HepG2 (cell line): ENCODE measurements around the gene MFSD11. TPM values are rescaled to one million over a fixed set of nuclear protein-coding genes. Genes with fewer than 3 reads are reported as not detected.

ENCODE experiments used
- EEA1 ChIP-seq: sonication (generic); formaldehyde crosslinking; IDR thresholded peaks from 2 replicates; pipeline ENCODE4 v1.5.1; 2020; ENCODE audit warnings: mild to moderate bottlenecking, missing genetic modification reagents, borderline replicate concordance
- STAT6 ChIP-seq: sonication (generic); formaldehyde crosslinking; IDR thresholded peaks from 2 replicates; pipeline ENCODE4 v1.4.0; 2020; ENCODE audit warnings: missing genetic modification reagents, mild to moderate bottlenecking, borderline replicate concordance
- THAP9 ChIP-seq: sonication (generic); formaldehyde crosslinking; IDR thresholded peaks from 2 replicates; pipeline ENCODE4; 2020; ENCODE audit warnings: missing genetic modification reagents, mild to moderate bottlenecking, borderline replicate concordance
- ZNF30 ChIP-seq: sonication (generic); formaldehyde crosslinking; IDR thresholded peaks from 2 replicates; pipeline ENCODE4 v1.5.0; 2020; ENCODE audit warnings: mild to moderate bottlenecking, missing genetic modification reagents
- ZNF414 ChIP-seq: sonication (generic); formaldehyde crosslinking; IDR thresholded peaks from 2 replicates; pipeline ENCODE4 v1.5.0; 2020; ENCODE audit warnings: missing genetic modification reagents
- polyA plus RNA-seq, 8 experiments: library from polyadenylated mRNA; depleted of rRNA in 3 of 8; stranded (reverse) in 7 of 8; unstranded in 1 of 8; fragments of >200 nt; fragmentation: Illumina TruSeq in 4 of 8; extraction: Trizol in 4 of 8; gene quantifications; 2 replicates each; pipeline versions ENCODE4 v1.2.1 to v1.2.3, GENCODE V29; 2011 to 2016; ENCODE audit warnings: low read depth in 4 of 8, missing spikeins in 1 of 8, mixed read lengths in 1 of 8; ENCODE audit not compliant: insufficient read depth in 1 of 8
- total RNA-seq, 5 experiments: library from RNA; depleted of rRNA; stranded (reverse); fragments of >200 nt; fragmentation: Illumina TruSeq; extraction: Trizol; gene quantifications; 2 replicates each; pipeline ENCODE4 v1.2.3, GENCODE V29; 2016; ENCODE audit warnings: low read depth in 1 of 5

MFSD11 gene
- total and polyA plus RNA-seq, 2 of the 13 experiments (the other 11 are each of a cell fraction or from before 2014, with no cell fraction given): 26.1 to 36.3 TPM

- TF ChIP-seq STAT6 (CRISPR knock-in tag) (no peak), ZNF414 (peak; percentile 26; the same call in 1 of the 2 replicates), ZNF30 (CRISPR knock-in tag) (peak; percentile 34; the same call in 1 of the 2 replicates), EEA1 (CRISPR knock-in tag) (0 out of 2 replicates have a peak, but pooled peaks have one; percentile 59), THAP9 (CRISPR knock-in tag) (peak; percentile 18; the same call in 1 of the 2 replicates)
Observed at GRCh38 chr17:76725580-76726230, 12.2 kb upstream of the MFSD11 start (continued).
